HG02798 (cell line): ENCODE results near the gene BRINP1.
"Not testable (repeated sequence)": the region's sequence is repeated elsewhere in the genome, so short reads cannot be mapped to it uniquely, and the experiment has no call there.

ENCODE experiments used
- ATAC-seq: cut with Tn5 transposase; IDR thresholded peaks from one replicate; pipeline ENCODE4 v1.9.1; 2021; ENCODE audit warnings: mild to moderate bottlenecking; ENCODE audit not compliant: unreplicated experiment, poor library complexity

The BRINP1 gene

DNA sequence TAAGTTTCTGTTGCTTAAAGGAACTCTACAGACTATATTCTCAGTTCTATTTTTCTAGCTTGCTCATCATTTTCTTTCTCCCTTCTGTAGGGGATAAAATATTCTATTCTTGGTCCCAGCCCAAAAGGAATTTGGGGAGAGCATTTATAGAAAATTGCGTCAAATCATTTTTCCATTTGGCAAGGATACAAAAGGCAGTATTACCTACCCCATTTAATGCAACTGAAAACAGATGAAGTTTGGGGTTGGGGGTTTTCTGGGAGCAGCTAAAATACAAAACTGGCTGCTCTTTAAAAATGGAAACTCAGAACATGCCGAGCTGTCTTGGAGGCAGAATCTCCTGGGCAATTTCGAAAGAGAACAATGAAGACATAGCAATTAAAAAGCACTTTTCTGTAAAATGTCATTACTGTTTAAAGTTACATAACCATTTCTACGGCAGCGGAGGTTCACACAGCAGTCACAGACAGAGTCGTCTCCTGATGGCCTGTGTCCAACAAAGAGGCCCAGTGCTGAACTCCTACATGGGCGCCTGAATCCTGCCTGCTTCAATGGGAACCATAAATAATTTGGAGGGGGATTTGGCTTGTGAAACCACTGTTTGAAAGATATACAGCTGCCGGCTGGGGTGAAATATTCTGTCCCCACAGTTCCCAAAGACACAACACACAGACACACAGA is 152.4 kb downstream of the BRINP1 start:
- no peak for ATAC-seq

DNA sequence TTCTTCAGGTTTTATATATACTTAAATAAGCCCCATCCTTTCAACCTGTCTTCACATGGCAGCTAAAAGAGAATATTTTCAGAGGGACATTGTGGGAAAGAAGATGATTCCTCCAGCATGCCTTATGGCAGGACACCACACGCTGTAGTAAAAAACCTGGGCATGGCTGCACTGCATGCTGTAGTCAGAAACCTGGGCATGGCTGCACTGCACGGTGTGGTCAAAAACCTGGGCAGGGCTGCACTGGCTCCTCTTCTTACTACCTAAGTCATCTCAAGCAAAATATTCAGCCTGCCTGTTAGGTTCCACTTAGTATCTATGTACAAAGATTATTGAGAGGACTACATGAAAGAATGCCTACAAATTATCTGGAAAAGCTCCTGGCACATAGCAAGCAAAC is 153.6 kb downstream of the BRINP1 start:
- no peak for ATAC-seq

DNA sequence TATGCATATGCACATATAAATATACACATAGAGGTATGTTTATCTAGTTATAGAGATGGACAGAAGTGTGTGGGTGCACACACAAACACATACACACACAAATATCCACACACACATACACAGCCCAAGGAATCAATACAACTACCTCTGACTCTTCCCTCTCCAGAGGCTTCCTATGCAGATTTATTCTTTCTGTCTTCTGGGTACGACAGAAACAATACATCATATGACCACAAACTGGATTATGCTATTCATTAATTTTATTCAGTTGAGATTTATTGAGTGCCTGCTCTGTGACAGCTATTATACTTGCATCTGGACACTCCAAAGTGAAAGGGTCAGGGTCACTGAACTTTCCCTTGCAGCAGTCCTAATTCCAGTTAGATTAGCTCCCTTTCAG is 155.8 kb downstream of the BRINP1 start:
- no peak for ATAC-seq

DNA sequence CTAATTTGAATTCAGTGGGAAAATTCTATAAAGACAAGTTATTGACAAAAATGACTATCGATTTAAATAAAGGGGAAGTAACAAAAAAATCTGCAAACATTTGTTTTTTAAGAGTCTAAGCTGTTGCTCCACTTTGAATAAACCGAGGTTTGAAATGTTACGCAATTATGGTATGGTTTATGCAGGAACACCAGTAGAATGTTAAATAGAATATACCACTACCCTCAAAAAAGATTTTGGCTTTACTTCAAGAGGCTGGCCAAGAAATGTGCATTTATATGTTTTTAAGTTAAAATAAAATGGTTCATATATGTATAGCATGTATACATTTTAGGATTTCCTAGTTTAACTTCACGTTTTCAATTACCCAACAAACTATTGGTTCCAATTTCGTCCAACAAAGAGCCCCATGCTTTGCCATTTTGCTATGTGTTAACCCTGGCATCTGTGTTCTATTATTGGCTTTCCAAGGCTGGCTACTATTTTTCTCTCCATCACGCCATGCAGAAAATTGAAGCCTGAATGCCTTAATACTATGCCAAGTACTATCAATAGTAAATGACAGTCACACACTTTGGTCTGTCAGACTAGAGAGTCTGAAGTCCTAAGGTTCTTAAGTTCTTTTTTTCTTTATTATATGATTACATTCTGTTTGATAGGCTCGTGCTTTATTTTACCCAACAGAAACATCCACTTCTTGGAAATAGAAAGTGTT is 171.2 kb downstream of the BRINP1 start:
- no peak for ATAC-seq

DNA sequence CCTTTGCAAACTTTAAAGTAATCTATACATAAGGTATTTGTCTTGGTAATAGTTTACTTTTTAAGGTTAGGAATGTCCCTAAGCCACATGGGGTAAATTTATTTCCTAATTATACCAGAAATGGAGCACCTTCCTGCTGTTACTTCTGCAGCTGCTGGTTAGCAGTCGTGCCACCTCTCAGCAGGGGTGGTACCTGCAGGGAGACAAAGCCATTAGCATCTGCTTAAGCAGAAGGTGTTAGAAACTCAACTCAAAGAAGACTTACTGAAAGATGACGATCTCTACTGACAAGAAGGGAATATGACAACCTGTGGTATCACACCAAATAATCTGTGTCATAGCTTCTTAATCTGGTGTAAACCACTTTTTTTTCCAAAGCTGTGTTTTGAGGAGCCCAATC is 173.7 kb downstream of the BRINP1 start:
- no peak for ATAC-seq

DNA sequence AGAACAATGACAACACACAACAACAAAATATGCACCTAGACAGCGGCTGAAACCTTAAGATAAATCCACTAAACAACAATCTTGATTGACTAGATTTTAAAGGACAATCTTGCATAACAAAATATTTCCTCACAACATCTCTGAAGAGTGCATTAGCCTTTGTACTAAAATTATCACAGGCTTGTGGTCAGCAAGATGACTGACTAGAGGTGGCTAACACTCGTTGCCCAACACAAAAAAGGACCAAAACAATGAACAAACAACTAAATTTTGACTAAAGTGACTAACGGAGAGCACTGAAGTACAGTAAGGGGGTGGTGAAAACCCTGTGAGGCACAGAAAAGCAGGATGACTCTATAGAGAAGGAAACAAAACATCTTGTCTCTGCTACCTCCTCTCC is 183.9 kb downstream of the BRINP1 start:
- ATAC-seq = no peak

DNA sequence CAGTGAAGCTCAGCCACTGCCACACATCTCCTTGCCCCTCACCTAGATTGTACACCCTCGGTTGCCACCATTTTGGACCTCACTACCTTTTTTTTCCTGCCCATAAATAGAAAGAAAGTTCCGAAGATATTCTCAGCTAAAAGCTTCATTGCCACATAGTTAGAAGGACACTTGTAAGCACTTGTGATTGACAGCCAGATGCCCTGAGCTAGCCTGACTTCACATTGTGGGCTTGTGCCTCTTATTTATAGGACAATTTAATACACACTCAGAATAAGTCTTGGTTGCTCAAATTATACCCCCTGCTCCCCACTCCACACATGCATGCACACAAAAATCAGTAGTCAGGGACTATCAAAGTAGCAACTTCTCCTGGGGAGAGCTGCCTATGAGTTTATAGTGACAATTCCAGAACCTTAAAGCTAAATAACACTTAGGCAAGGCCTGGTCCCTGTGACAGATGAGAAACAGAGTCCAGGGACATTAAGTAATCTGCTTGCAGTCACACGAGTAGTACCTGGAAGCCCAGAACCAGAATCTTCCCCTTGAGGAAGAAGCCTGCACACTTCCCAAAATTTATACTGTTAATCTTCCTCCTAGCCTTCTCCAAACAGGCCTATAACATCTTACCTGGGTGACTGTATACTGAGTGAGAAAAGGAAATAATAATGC is 184.8 kb downstream of the BRINP1 start:
- ATAC-seq = no peak

DNA sequence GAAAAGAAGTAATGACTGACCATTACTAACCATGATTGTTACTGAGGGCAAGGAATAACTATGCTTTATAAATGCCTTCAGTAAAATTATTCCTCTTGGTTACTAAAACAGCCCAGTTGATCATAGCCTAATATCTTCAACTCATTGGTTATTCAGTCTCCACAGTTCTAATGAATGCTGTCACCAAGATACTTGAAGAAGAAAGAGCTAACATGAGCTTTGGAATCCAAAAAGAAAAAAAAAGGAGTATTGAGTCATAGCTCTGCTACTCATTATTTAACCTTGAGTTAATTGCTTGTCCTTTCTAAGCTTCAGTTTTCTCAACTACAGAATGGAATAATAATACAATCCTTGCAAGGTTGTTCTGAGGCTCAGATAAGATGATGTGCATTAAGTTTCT is 187.7 kb downstream of the BRINP1 start:
- ATAC-seq = no peak

DNA sequence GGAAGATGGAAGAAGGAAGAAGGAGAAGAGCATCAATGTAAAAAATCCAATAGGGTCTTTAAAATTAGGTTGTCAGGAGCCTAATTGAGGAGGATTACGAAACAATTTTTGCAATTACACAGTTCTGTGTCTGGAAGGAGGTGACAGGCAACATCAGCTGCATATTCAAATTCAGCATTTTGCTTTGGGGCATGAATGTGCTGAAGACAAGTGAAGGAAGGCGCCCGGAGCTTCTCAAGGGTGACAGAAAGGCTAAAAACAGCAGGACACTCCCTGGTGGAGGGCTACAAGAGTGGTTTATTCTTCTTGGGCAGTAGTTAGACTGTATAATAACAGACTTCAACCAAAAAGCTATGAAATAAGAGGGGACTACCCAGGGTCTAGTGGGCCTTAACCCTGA is 188.3 kb downstream of the BRINP1 start:
- ATAC-seq = no peak

DNA sequence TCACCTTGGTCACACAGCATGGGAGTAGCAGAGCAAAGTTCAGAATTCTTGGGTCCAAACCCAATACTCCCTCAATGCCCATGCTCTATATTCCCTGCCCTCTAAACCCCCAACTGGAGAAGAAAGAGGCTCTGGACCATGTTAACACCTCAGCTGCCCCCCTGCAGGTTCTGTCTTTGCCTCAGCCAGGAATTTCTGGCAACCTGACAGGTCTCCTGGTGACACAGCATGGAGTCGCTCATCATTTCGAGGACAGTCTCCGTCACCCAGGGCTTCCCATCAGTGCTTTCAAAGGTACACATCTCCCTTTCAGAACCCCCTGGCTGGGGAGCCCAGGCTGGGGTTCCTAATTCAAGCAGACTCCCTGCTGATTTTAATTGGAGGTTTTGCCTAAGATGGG is 189.5 kb downstream of the BRINP1 start:
- no peak for ATAC-seq

DNA sequence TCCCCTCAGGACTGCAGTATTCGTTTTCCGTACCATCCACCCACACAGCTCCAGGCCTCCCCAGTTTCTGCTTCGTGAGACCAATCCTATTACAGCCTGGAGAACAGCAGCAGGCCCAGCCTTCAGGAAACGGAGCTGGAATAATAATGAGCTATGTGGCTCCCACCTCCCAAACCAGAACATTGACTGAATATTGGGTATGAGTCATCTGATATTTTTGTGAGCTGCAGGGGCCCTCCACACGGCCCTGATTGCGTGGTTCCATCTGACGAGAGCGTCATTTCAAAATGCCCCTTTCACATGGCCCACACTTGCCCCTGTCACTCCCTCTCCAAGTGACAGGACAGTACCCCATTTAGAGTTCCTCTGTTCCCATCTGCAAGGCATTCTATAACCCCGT is 192.0 kb downstream of the BRINP1 start:
- ATAC-seq = no peak

DNA sequence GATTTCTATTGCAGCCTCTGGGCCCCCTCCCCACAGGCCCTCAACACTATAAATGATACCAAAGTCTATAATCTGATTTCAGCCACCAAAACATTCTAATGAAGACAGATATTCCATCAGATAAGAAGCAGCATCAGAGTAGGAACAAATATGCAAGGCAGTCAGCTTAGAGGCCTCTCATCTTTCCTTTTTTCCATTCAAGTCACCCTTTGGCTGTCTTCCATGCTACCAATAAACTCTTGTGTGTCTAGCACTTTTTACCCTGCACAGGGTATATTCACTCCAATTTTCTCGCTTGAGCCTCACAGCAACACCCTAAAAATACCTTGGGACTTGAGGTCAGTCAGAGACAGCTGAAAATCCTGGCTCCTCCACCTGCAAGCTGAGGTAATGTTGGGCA is 193.7 kb downstream of the BRINP1 start:
- ATAC-seq = no peak

DNA sequence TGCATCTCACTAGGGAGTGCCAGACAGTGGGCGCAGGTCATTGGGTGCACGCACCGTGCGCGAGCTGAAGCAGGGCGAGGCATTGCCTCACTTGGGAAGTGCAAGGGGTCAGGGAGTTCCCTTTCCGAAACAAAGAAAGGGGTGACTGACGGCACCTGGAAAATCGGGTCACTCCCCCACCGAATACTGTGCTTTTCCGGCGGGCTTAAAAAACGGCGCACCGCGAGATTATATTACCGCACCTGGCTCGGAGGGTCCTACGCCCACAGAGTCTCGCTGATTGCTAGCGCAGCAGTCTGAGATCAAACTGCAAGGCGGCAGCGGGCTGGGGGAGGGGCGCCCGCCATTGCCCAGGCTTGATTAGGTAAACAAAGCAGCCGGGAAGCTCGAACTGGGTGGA is 200.0 kb downstream of the BRINP1 start:
- ATAC-seq = not testable (repeated sequence)

DNA sequence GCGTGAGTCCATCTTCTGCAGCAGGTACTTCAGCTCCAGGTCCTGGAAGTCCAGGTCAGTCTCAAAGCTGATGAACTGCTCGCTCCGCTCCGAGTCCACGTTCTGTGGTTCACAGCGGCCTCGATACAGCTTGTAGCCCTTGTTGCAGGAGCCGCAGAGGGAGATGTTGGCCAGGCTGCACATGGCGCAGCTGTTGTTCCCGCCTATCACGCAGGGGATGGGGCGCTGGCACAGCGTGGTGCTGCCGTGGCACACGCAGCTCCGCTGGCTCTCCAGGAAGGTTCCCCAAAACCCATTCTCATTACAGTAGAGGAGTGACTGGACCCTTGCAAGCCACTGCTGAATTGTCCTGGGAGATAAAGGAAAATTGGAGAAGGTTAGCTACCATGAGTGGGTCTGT is 201.4 kb downstream of the BRINP1 start:
- no peak for ATAC-seq

DNA sequence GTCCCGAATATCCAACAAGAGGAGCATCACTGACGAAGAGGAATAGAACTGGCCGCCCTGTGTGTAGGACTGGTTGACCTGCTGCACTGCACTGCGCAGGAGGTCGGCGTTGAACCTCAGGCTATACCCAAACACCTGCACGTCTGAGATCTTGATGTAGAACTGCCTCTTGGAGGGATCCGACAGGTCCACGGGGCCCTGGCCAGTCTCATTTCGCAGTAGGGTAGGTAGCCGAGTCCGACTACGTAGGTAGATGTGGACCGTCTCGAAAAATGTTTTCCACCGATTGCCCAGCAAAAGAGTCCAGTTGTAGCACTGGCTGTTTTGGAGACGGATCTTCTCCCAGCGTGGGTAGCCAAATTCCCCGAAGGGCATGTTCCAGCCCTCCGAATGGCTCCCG is 202.0 kb downstream of the BRINP1 start:
- ATAC-seq = no peak

DNA sequence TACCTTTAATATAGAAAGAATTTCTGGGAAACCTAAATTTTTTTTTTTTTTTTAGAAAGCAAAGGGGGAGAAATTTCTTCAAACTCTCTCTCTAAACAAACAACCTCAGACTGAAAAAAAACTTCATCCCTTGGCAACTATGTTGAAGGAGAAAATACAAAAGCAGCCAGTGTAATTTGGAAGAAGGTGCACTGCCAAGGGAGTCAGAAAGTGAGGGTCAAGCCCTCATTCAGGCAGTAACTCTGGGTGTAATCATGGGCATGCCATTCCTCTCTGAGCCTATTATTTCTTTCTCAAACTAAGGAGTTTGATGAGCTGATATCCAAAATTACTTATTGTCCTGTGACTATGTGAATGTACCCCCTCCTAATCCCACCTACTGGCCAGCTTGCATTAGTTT is 203.1 kb downstream of the BRINP1 start:
- no peak for ATAC-seq

DNA sequence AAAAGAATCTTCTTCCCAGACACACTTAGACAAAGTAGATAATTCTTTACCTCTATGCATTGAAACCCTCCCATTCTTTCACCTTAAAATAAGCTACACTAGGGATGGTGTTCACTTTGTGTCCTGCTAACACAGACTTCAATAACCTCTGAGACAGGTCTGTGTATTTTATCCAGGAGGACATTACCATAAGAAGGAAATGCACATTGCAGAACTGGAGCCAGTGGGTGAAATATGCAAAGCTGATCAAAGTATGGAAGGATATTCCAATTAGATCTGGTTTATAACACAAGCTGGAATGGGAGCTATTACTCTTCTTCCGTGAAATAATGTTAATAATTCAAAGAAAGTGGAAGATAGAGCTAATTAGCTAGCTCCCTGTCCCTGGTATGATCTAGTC is 204.1 kb downstream of the BRINP1 start:
- no peak for ATAC-seq

DNA sequence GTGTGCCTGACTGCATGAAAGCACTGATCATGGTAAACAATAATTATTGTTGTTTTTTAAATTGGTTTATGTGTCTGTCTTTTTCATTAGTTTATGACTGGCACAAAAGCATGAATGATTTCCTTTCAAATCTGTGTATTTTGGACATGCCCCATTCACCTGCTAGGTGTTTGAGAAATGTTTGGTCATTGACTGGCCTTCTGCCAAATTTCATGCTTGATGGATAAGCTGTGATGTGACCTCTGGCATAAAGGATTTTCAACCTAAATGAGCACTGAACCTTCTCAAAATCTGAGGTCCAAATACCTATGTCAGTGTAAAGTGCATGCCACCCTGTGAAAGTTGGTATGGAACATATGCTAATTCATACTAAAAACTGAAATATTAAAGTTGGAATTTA is 204.5 kb downstream of the BRINP1 start:
- ATAC-seq = no peak

DNA sequence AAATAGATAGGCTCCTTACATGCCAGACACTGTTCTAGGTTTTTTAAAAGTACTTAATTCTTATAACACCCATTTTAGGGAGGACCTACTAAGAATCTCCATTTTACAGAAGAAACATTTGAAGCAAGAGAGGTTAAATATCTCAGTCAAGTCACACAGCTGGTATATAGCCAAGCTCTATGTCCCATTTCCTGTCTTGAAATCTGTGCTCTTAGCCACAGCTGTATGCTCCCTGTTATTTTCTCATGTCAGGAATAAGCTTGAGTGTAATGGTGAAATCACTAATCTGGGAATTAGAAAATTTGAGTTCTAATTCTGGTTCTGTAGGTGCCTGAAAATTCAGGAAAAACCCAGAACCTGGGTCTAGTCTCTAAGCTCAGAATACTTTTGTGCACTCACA is 208.7 kb downstream of the BRINP1 start:
- ATAC-seq = no peak

DNA sequence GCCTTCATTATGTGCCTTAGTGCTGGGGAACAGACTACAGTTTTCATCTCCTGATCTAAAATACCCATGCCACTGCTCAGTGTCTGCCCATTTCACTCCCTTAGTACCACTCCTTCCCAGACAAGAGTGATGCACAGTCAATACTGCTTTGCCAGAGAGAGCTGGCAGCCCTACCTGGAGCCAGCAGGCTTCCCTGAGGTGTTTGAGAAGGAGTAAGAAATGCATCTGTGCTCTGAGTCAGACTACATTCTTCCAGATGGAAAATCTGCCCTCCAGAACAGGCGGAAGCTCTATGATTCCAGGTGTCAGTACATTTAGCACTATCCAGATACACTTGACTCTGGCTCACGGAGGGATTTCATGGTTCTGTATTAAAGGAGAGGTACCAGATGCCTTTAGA is 209.8 kb downstream of the BRINP1 start:
- ATAC-seq = no peak

DNA sequence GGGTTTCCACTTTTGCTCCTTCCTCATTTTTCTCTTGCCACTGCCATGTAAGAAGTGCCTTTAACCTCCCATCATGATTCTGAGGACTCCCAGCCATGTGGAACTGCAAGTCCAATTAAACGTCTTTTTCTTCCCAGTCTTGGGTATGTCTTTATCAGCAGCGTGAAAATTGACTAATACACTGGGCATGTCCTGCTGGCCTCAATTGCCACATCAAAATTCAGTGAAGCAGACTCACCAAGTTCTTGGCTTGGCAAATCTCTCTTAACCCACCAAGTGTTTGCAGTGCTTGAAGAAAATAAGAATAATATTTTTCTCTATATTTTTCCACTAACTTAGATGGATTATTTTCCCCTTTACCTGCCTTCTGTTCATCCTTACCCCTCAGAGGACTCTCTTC is 212.0 kb downstream of the BRINP1 start:
- ATAC-seq = no peak

DNA sequence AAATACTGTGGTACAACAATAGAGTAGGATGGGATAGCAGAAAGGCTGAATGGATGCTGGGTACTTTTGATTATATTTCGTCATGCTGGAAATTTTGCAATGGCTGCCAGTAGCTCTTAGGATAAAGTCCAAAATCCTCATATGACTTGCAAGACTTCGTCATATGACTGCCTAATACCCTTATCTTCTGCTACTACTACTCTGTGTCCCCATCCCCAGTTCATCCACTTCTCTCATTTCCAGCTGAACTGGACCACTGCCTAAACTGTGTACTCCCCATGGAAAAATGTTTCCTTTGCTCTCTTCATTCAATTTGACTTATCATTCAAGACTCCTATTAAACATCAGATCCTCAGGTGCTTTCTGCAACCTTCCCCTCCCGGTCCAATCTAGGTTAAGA is 212.9 kb downstream of the BRINP1 start:
- ATAC-seq = no peak
